Epithelial cell of proximal tubule (primary cell): ENCODE data around the gene BACE1-AS. TPM values are rescaled to one million over a fixed set of nuclear protein-coding genes. Genes with fewer than 3 reads are reported as not detected.

Source experiments
- DNase-seq: peaks from one replicate; pipeline ENCODE4 v3.0.0-alpha.2; 2011; ENCODE audit warnings: low read depth
- H3K4me3 ChIP-seq: 2 replicates; pipeline ENCODE4 v1.5.1; 2011; ENCODE audit warnings: low read depth, mild to moderate bottlenecking, low read length
- CTCF ChIP-seq: conservative IDR thresholded peaks from 2 replicates; pipeline ENCODE4 v1.5.1; 2012; ENCODE audit warnings: low read depth, mild to moderate bottlenecking, low read length
- total RNA-seq: library from RNA; depleted of rRNA; stranded (reverse); fragments of >200 nt; gene quantifications from 2 replicates; pipeline ENCODE4 v1.2.3, GENCODE V29; 2015

Gene BACE1-AS
- total RNA-seq: 1.7 and 6.6 TPM in 2 replicates

DNA sequence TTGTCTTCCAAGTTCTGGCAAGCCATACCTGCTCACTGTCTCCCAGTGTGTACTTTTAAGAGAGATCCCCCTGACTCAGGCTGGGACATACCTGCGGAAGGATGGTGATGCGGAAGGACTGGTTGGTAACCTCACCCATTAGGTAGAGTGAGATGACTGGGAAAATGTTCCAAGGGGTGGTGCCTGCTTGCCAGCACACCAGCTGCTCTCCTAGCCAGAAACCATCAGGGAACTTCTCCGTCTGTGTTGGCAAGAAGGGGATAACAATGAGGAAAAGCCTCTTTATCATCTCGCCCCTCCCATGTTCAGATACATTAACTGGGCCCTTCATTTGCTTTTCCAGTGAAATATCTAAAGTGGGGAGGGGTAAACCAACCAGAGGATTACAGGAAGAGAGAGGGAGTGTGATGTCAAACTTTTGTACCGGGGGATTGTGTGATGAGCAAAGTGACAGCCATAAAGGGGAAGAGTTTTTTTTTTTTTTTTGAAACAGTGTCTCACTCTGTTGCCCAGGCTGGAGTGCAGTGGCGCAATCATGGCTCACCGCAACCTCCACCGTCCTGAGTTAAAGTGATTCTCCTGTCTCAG, at the start of gene BACE1-AS:
Gene BACE1-AS, plus strand, starts transcription at position 538 of the 588 bp plus-strand sequence.
- no peak for DNase-seq
- no peak within 1 kb of the TSS for H3K4me3 ChIP-seq
- TF ChIP-seq CTCF: no peak

- H3K4me3 ChIP-seq: no peak overlapping the region
- TF ChIP-seq CTCF: no peak
- no peak for DNase-seq
Measured at GRCh38 chr11:117248341-117248740, 42.8 kb upstream of the BACE1-AS start.

- no peak overlapping the region for H3K4me3 ChIP-seq
- no peak for TF ChIP-seq CTCF
- DNase-seq: no peak
Measured at GRCh38 chr11:117249571-117249970, 41.6 kb upstream of the BACE1-AS start.

DNA sequence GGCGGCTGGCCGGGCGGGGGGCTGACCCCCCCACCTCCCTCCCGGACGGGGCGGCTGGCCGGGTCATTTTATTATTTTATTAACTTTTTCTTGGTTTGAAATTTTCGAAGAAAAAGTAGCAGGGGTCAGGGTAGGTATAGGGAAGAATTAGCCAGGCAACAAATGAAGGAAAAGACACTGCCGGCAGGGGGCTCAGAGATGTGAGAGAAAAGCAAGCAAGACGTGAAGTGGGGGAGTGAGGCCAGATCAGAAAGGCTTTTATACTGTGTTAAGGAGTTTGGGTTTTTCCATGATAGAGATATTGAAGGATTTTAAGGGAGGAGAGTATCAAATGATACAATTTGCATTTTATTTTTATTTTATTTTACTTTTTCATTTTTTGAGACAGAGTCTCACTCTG, 39.6 kb upstream of the BACE1-AS start:
- TF ChIP-seq CTCF: no peak
- no peak overlapping the region for H3K4me3 ChIP-seq
- no peak for DNase-seq

GRCh38 chr11:117255966-117256365, 35.2 kb upstream of the BACE1-AS start:
- no peak for DNase-seq
- TF ChIP-seq CTCF: no peak

DNA sequence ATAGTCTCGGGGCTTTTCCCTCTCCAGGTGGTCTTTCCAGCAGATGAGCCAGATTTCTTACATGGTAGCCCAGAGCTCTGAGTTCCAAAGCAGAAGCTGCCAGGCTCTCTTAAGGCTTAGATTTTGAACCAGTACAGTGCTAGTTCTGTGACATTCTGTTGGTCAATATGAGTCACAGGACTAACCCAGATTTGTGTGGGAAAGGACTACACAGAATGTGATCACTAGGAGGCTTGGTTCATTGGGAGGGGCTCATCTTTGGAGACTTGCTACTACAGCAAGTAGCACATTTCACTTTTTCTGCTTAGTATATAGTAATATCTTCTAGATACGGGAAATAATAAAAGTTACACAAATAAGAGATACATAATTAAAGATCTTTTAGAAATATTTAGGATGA, 34.6 kb upstream of the BACE1-AS start:
- DNase-seq: no peak
- no peak for TF ChIP-seq CTCF
- no peak overlapping the region for H3K4me3 ChIP-seq

More at GRCh38 chr11:117255966-117256365, 35.2 kb upstream of the BACE1-AS start:
- H3K4me3 ChIP-seq: no peak overlapping the region

DNA sequence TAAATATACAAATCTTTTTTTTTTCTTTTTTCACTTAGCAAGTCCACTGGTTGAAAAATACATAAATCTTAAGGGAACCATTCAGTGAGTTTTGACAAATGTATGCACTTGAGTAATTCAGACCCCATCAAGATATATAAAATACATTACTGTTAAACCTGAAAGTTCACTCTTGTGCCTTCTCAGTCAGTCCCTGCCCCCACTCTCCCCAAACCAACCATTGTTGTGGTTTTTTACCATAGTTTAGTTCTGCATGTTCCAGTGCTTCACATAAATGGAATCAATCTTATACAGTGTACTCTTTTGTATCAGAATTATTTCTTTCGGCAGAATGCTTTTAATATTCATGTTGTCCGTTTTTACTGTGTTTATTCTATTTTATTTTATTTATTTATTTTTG, 32.6 kb upstream of the BACE1-AS start:
- no peak for TF ChIP-seq CTCF
- no peak for DNase-seq
- H3K4me3 ChIP-seq: no peak overlapping the region
